Measurements from ENCODE around the gene IL17RE. TPM values are rescaled to one million over a fixed set of nuclear protein-coding genes. Genes with fewer than 3 reads are reported as not detected.
"Not testable (repeated sequence)": the region's sequence is repeated elsewhere in the genome, so short reads cannot be mapped to it uniquely, and the experiment has no call there.

The IL17RE gene
- total RNA-seq, 1 donor from 2014 or later = 0.53 TPM

- no peak for TF ChIP-seq CTCF (IDR thresholded peaks at IDR 0.05; ENCODE audit: insufficient read depth, low read length, severe bottlenecking)
- no peak for FAIRE-seq
- Histone ChIP-seq H3K36me3 (ENCODE audit: control insufficient read depth, insufficient read depth, low read length) (peaks cover 4% of the 10 kb centered on the region), H3K27me3 (ENCODE audit: control insufficient read depth, insufficient read depth, low read length) (no peaks in the 10 kb centered on the region), H3K4me3 (ENCODE audit: low read depth, low read length) (no peak overlapping the region)
- no peak for DNase-seq (ENCODE audit: low read depth)
These were observed 8.9 kb upstream of the IL17RE start for GRCh38 chr3:9893739-9894138.

- FAIRE-seq; H3K4me3 ChIP-seq (ENCODE audit: low read depth, low read length); H3K27me3 ChIP-seq (ENCODE audit: control insufficient read depth, insufficient read depth, low read length); DNase-seq (ENCODE audit: low read depth); H3K36me3 ChIP-seq (ENCODE audit: control insufficient read depth, insufficient read depth, low read length): not testable (repeated sequence)
These were observed 6.9 kb upstream of the IL17RE start for GRCh38 chr3:9895715-9896114.

- H3K4me3 ChIP-seq (ENCODE audit: low read depth, low read length); H3K27me3 ChIP-seq (ENCODE audit: control insufficient read depth, insufficient read depth, low read length); H3K36me3 ChIP-seq (ENCODE audit: control insufficient read depth, insufficient read depth, low read length); FAIRE-seq: not testable (repeated sequence)
- DNase-seq (ENCODE audit: low read depth) = peak; percentile 69
These were observed 5.8 kb upstream of the IL17RE start for GRCh38 chr3:9896755-9897407.

- DNase-seq (ENCODE audit: low read depth) = peak; percentile 96
- no peak for TF ChIP-seq CTCF (IDR thresholded peaks at IDR 0.05; ENCODE audit: insufficient read depth, low read length, severe bottlenecking)
These were observed 5.0 kb upstream of the IL17RE start for GRCh38 chr3:9897408-9898372.

GRCh38 chr3:9898467-9899241, 4.0 kb upstream of the IL17RE start:
- DNase-seq (ENCODE audit: low read depth) = peak; percentile 50
- Histone ChIP-seq H3K27me3 (ENCODE audit: control insufficient read depth, insufficient read depth, low read length) (no peaks in the 10 kb centered on the region), H3K36me3 (ENCODE audit: control insufficient read depth, insufficient read depth, low read length) (no peaks in the 10 kb centered on the region), H3K4me3 (ENCODE audit: low read depth, low read length) (no peak overlapping the region)
- TF ChIP-seq CTCF (IDR thresholded peaks at IDR 0.05; ENCODE audit: insufficient read depth, low read length, severe bottlenecking) = no peak
- no peak for FAIRE-seq

More at GRCh38 chr3:9897408-9898372, 5.0 kb upstream of the IL17RE start:
- Histone ChIP-seq H3K4me3 (ENCODE audit: low read depth, low read length) (no peak overlapping the region), H3K36me3 (ENCODE audit: control insufficient read depth, insufficient read depth, low read length) (peaks cover 4% of the 10 kb centered on the region), H3K27me3 (ENCODE audit: control insufficient read depth, insufficient read depth, low read length) (no peaks in the 10 kb centered on the region)
- FAIRE-seq = no peak

GRCh38 chr3:9899289-9899791, 3.3 kb upstream of the IL17RE start:
- H3K36me3 ChIP-seq (ENCODE audit: control insufficient read depth, insufficient read depth, low read length) = no peaks in the 10 kb centered on the region
- no peak overlapping the region for H3K4me3 ChIP-seq (ENCODE audit: low read depth, low read length)
- TF ChIP-seq CTCF (IDR thresholded peaks at IDR 0.05; ENCODE audit: insufficient read depth, low read length, severe bottlenecking) = no peak
- FAIRE-seq (no peak), DNase-seq (ENCODE audit: low read depth) (no peak)
- no peaks in the 10 kb centered on the region for H3K27me3 ChIP-seq (ENCODE audit: control insufficient read depth, insufficient read depth, low read length)

GRCh38 chr3:9900965-9901415, 1.7 kb upstream of the IL17RE start:
- not testable (repeated sequence) for H3K27me3 ChIP-seq (ENCODE audit: control insufficient read depth, insufficient read depth, low read length); DNase-seq (ENCODE audit: low read depth); H3K36me3 ChIP-seq (ENCODE audit: control insufficient read depth, insufficient read depth, low read length); FAIRE-seq; H3K4me3 ChIP-seq (ENCODE audit: low read depth, low read length)

Data from bronchial epithelial cell (primary cell).